Measurements from ENCODE around the gene TCEAL9.
"Not testable (repeated sequence)": the region's sequence is repeated elsewhere in the genome, so short reads cannot be mapped to it uniquely, and the experiment has no call there.

Gene TCEAL9

GRCh38 chrX:103356130-103356798 is at the start of gene TCEAL9:
Gene TCEAL9 (plus strand): TSS chrX:103356506. CDS start chrX:103357685, 1,179 bp downstream.
- DNase-seq (ENCODE audit: low read depth in 2 of 2): no peak

- no peak for DNase-seq (ENCODE audit: low read depth in 2 of 2)
Observed at GRCh38 chrX:103309860-103310554, 46.3 kb upstream of the TCEAL9 start.

GRCh38 chrX:103310555-103311398 is 45.5 kb upstream of the TCEAL9 start, which contains the start of gene BEX2:
Gene BEX2 (minus strand): TSS chrX:103310990. CDS start chrX:103309976, 1,014 bp downstream.
- DNase-seq (ENCODE audit: low read depth in 2 of 2): peak; percentile 50 to 70

GRCh38 chrX:103311399-103311780 is 44.9 kb upstream of the TCEAL9 start:
- DNase-seq (ENCODE audit: low read depth in 2 of 2): no peak

- DNase-seq (ENCODE audit: low read depth in 2 of 2): no peak
Observed at GRCh38 chrX:103329991-103330390, 26.3 kb upstream of the TCEAL9 start, which contains the start of gene TCEAL7. Gene TCEAL7 (plus strand): TSS chrX:103330239. CDS start chrX:103331404, 1,165 bp downstream.

- DNase-seq (ENCODE audit: low read depth in 2 of 2): no peak
Observed at GRCh38 chrX:103330681-103331288, 25.5 kb upstream of the TCEAL9 start.

- no peak for DNase-seq (ENCODE audit: low read depth in 2 of 2)
Observed at GRCh38 chrX:103338663-103339062, 17.6 kb upstream of the TCEAL9 start.

GRCh38 chrX:103343105-103343504 is 13.2 kb upstream of the TCEAL9 start:
- no peak for DNase-seq (ENCODE audit: low read depth in 2 of 2)

- DNase-seq (ENCODE audit: low read depth in 2 of 2): no peak
Observed at GRCh38 chrX:103344606-103345005, 11.7 kb upstream of the TCEAL9 start.

GRCh38 chrX:103347682-103348397 is 8.5 kb upstream of the TCEAL9 start:
- no peak for DNase-seq (ENCODE audit: low read depth in 2 of 2)

GRCh38 chrX:103356858-103357257 is 552 bp downstream of the TCEAL9 start:
- DNase-seq (ENCODE audit: low read depth in 2 of 2): no peak

GRCh38 chrX:103357871-103358270 is 1.6 kb downstream of the TCEAL9 start:
- DNase-seq (ENCODE audit: low read depth in 2 of 2): no peak

- DNase-seq (ENCODE audit: low read depth in 2 of 2): not testable (repeated sequence)
Observed at GRCh38 chrX:103359605-103360004, 3.3 kb downstream of the TCEAL9 start.

- DNase-seq (ENCODE audit: low read depth in 2 of 2): no peak
Observed at GRCh38 chrX:103360092-103360491, 3.8 kb downstream of the TCEAL9 start.

- no peak for DNase-seq (ENCODE audit: low read depth in 2 of 2)
Observed at GRCh38 chrX:103360916-103361315, 4.6 kb downstream of the TCEAL9 start.

GRCh38 chrX:103361798-103362197 is 5.5 kb downstream of the TCEAL9 start:
- no peak for DNase-seq (ENCODE audit: low read depth in 2 of 2)

- no peak for DNase-seq (ENCODE audit: low read depth in 2 of 2)
Observed at GRCh38 chrX:103362474-103362873, 6.2 kb downstream of the TCEAL9 start.

- no peak for DNase-seq (ENCODE audit: low read depth in 2 of 2)
Observed at GRCh38 chrX:103363046-103363445, 6.7 kb downstream of the TCEAL9 start.

GRCh38 chrX:103367502-103367901 is 11.2 kb downstream of the TCEAL9 start:
- no peak for DNase-seq (ENCODE audit: low read depth in 2 of 2)

- no peak for DNase-seq (ENCODE audit: low read depth in 2 of 2)
Observed at GRCh38 chrX:103369479-103369878, 13.2 kb downstream of the TCEAL9 start.

GRCh38 chrX:103372886-103373285 is 16.6 kb downstream of the TCEAL9 start:
- no peak for DNase-seq (ENCODE audit: low read depth in 2 of 2)

Measured in stimulated activated CD4-positive, alpha-beta T cell treated with anti-CD3 and anti-CD28 coated beads, Interleukin-1b, Interleukin-23, amount 100 ng/mL, for 1 hour (primary cell).